Mucosa of stomach (tissue), 1 donor: ENCODE data around the gene GINS1.

ENCODE experiments used
- H3K27me3 ChIP-seq: one replicate; pipeline ENCODE4 v1.7.0; 2013; ENCODE audit warnings: mild to moderate bottlenecking, low read length; ENCODE audit not compliant: control insufficient read depth, insufficient read depth
- H3K36me3 ChIP-seq: one replicate; pipeline ENCODE4 v1.7.0; 2013; ENCODE audit warnings: low read length; ENCODE audit not compliant: control insufficient read depth, insufficient read depth
- H3K4me1 ChIP-seq: one replicate; pipeline ENCODE4 v1.7.0; 2013; ENCODE audit warnings: mild to moderate bottlenecking, low read length; ENCODE audit not compliant: control insufficient read depth, insufficient read depth
- H3K4me3 ChIP-seq: one replicate; pipeline ENCODE4 v1.7.0; 2013; ENCODE audit warnings: low read length
- H3K9ac ChIP-seq: one replicate; pipeline ENCODE4 v1.7.0; 2013; ENCODE audit warnings: mild to moderate bottlenecking, low read length, moderate library complexity
- H3K9me3 ChIP-seq: one replicate; pipeline ENCODE4 v1.7.0; 2013; ENCODE audit warnings: mild to moderate bottlenecking, low read length, moderate library complexity; ENCODE audit not compliant: control insufficient read depth
- donor health status: Pancreatic carcinoma.

GINS1 gene

DNA sequence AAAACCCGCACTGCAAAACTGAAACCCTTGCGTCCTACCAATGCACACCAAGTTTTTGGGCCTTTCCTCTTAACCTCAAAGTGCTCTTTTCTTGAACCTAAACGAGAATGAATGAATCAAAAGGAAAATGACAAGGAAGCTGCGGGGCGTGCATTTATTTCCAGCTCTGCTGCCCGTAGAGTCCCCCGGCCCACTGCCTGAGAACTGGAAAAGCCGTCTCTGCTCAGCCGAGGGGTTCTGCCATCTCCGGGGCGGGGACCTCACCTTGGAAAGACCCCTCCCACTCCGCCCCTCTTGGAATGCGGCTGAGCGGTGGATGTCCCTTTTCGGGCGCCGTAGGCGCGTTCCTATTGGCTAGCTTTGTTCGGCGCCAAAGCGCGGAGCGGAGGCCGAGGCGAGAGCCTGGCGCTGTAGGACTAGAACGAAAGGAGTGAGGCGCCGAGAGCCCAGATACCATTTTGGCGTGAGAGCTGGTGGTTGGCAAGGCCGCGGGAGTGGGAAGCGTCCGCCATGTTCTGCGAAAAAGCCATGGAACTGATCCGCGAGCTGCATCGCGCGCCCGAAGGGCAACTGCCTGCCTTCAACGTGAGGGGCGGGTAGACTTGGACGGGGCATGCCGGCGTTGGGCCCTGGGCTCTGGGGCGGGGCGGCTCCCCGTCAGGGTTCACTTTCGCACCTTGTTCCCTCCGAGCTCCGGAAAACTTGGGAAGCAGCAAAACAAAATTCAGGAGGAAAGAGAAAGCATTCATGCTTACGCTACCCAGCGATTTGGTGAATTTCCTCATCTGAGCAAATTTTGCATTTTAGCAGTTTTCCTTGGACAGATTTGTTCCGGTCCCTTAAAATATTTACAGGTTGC, at the start of gene GINS1:
TSS of gene GINS1 (plus strand) at position 363 of the 859 bp plus-strand sequence. CDS start at position 511, 148 bp downstream.
- Histone ChIP-seq H3K9me3 (peaks cover 9% of the 10 kb centered on the region), H3K9ac (peak within 1 kb of the TSS; percentile 66), H3K4me1 (peaks cover 10% of the 10 kb centered on the region), H3K36me3 (no peaks in the 10 kb centered on the region), H3K4me3 (peak within 1 kb of the TSS; percentile 77), H3K27me3 (no peaks in the 10 kb centered on the region)

- H3K27me3 ChIP-seq, result no peaks in the 10 kb centered on the region
- H3K9me3 ChIP-seq, result no peaks in the 10 kb centered on the region
- H3K4me3 ChIP-seq, result no peak overlapping the region
- H3K4me1 ChIP-seq, result peaks cover 27% of the 10 kb centered on the region
- H3K9ac ChIP-seq, result peak overlapping the region; percentile 33
- no peaks in the 10 kb centered on the region for H3K36me3 ChIP-seq
These were observed 46.7 kb upstream of the GINS1 start for GRCh38 chr20:25360631-25361286.

DNA sequence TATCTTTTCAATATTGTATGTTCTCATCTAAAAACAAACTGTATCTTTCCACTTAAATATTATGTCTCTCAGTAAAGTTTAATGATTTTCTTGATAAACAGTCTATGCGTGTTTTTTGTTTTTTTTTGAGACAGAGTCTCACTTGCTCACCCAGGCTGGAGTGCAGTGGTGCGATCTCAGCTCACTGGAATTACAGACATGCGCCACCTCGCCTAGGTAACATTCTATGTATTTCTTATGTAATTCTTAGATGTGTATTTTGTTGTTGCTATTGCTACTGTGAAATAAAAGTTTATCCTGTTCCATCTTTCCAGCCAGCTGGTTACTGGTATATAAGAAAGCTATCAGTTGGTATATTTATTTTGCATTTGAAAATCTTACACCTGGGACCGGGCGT, 46.2 kb upstream of the GINS1 start:
- no peaks in the 10 kb centered on the region for H3K9me3 ChIP-seq
- H3K4me1 ChIP-seq, result peaks cover 28% of the 10 kb centered on the region
- no peaks in the 10 kb centered on the region for H3K36me3 ChIP-seq
- H3K4me3 ChIP-seq, result no peak overlapping the region
- no peaks in the 10 kb centered on the region for H3K27me3 ChIP-seq
- no peak overlapping the region for H3K9ac ChIP-seq

DNA sequence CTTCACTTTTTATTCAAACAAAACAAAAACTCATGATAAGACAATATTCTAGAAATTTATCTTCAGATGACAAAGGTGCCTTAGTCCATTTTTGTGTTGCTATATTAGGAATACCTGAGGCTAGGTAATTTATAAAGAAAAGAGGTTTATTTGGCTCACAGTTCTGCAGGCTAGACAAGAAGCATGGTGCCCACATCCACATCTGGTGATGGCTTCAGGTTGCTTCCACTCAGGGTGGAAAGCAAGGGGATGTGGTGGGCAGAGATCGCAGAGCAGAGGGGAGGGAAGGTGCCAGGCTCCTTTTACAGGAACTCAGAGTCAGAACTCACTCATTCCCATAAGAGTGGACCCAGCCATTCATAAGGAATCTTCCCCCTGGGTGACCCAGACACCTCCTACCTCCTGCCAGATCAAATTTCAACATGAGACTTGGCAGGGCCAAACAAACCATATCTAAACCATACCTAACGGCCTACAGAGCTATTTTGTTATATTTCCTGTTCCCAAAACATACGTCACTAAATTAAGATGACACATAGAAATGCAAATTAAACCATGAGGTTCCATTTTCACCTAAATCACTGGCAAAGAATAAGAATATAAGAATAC, 43.2 kb upstream of the GINS1 start:
- H3K36me3 ChIP-seq, result no peaks in the 10 kb centered on the region
- no peaks in the 10 kb centered on the region for H3K27me3 ChIP-seq

DNA sequence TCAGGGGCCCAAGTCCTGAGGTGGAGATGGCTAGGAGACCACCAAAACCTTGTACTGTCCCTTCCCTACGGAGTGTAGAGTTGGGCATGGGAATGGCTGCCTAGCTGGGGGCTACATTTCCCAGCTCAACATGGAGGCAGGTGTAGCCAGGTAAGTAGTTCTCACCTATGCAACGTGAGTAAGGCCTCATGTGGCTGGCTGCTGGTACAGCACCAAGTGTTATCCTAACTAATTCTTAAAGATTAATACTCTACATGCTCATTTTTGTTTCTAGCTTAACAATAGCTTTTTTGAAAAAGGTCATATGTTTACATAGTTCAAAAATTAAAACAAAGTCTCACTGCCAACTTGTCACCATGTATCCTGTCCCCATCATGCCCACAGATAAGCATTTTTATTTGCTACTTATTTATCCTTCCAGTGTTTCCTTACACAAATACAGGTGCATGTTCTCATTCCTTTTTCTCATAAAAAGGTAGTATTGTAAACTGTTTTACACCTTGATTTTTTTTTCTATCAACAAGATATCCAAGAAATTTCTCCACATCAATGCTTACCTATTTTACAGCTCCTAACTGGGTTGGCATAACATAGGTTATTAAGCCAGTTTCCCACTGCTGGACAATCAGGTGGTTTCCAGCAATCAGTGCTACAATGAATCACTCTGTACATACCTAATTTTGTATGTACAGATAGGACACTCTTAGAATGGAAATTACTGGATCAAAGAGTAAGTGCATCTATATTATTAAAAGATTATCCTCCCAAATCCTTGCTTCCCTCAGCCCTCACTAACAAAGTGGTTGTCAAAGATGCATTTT, 42.4 kb upstream of the GINS1 start:
- H3K4me3 ChIP-seq, result no peak overlapping the region
- H3K36me3 ChIP-seq, result no peaks in the 10 kb centered on the region
- H3K4me1 ChIP-seq, result peaks cover 20% of the 10 kb centered on the region
- H3K9me3 ChIP-seq, result no peaks in the 10 kb centered on the region
- no peaks in the 10 kb centered on the region for H3K27me3 ChIP-seq
- no peak overlapping the region for H3K9ac ChIP-seq

More for the DNA sequence above, 43.2 kb upstream of the GINS1 start:
- Histone ChIP-seq H3K9me3 (no peaks in the 10 kb centered on the region), H3K9ac (no peak overlapping the region), H3K4me1 (peaks cover 20% of the 10 kb centered on the region), H3K4me3 (no peak overlapping the region)

DNA sequence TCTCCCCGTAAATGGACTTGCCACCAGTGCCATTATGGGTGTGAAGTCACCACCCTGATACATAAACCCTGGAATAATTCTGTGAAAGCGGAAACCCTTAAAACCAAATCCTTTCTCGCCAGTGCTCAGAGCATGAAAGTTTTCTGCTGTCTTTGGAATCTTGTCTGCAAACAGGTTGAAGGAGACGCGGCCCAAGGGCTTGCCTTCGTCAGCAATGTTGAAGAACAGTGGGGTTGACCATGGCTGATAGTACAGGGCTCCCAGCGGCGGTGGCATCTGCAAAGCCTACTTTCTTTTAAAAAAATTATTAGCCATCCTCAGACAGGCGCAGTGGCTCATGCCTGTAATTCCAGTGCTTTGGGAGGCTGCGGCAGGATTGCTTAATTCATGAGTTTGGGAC, 38.9 kb upstream of the GINS1 start:
- Histone ChIP-seq H3K9ac (no peak overlapping the region), H3K4me1 (peaks cover 15% of the 10 kb centered on the region), H3K4me3 (no peak overlapping the region), H3K9me3 (no peaks in the 10 kb centered on the region), H3K36me3 (no peaks in the 10 kb centered on the region), H3K27me3 (no peaks in the 10 kb centered on the region)

DNA sequence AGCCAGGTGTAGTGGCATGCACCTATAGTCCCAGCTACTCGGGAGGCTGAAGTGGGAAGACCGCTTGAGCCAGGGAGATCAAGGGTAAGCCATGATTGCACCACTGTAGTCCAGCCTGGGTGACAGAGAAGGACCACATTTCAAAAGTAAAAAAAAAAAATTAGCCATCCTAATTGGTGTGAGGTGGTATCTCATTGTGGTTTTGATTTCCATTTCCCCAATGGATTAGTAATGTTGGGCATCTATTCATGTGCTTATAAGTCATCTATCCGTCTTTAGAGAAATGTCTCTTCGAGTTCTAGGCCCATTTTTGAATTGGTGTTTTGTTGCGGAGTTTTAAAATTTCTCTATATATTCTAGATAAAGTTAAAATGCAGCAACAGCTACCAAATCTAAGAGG, 38.5 kb upstream of the GINS1 start:
- no peaks in the 10 kb centered on the region for H3K27me3 ChIP-seq
- peaks cover 15% of the 10 kb centered on the region for H3K4me1 ChIP-seq
- no peaks in the 10 kb centered on the region for H3K9me3 ChIP-seq

GRCh38 chr20:25369529-25369928, 37.9 kb upstream of the GINS1 start:
- H3K27me3 ChIP-seq, result no peaks in the 10 kb centered on the region
- H3K9me3 ChIP-seq, result no peaks in the 10 kb centered on the region
- H3K4me1 ChIP-seq, result peaks cover 11% of the 10 kb centered on the region
- no peak overlapping the region for H3K9ac ChIP-seq
- H3K36me3 ChIP-seq, result no peaks in the 10 kb centered on the region
- H3K4me3 ChIP-seq, result no peak overlapping the region

More for the DNA sequence above, 38.5 kb upstream of the GINS1 start:
- Histone ChIP-seq H3K36me3 (no peaks in the 10 kb centered on the region), H3K4me3 (no peak overlapping the region), H3K9ac (no peak overlapping the region)

DNA sequence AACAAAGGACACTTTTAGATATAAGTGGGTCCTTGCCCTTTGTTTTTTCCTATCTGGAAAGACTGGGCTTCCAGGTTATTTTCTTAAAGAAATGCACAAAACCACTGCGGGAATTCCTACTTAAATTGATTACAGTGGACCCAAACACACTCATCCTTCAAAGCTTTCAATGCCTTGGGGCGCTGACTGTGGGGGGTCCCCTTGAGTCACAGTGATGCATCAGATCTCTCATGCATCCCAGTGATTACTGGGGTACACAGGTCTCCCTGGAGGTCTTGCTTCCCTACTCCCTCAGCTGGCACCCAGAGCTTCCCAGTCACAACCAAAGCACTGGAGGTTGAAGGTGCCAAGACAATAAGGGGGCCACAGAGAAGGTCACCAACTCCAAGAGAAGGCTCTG, 37.5 kb upstream of the GINS1 start:
- peaks cover 6% of the 10 kb centered on the region for H3K4me1 ChIP-seq
- no peak overlapping the region for H3K9ac ChIP-seq

DNA sequence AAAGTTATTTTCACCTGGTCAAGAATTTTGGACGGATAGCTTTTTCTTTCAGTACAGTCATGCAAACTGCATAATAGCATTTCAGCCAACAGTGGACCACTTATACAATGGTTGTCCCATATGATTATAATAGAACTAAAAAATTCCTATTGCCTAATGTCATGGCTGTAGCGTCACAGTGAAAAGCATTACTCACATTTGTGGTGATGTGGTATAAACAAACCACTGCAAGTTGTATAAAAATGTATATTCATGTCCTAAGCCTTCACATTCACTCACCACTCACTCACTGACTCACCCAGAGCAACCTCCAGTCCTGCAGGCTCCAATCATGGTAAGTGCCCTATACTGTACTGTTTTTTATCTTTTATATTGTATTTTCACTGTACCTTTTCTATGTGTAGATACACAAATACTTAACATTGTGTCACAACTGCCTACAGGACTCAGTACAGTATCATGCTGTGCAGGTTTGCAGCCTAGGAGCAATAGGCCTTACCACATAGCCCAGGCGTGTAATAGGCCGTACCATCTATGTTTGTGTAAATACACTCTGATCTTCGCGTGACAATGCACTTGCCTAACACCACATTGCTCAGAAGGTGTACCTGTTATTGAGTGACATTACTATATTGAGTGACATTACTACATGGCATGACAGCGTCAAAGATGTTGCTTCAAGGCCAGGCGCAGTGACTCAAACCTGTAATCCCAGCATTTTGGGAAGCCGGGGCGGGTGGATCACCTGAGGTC, 34.7 kb upstream of the GINS1 start:
- Histone ChIP-seq H3K4me3 (no peak overlapping the region), H3K9ac (no peak overlapping the region), H3K4me1 (peaks cover 3% of the 10 kb centered on the region), H3K27me3 (no peaks in the 10 kb centered on the region), H3K9me3 (no peaks in the 10 kb centered on the region), H3K36me3 (no peaks in the 10 kb centered on the region)

More for the DNA sequence above, 37.5 kb upstream of the GINS1 start:
- Histone ChIP-seq H3K36me3 (no peaks in the 10 kb centered on the region), H3K4me3 (no peak overlapping the region), H3K9me3 (no peaks in the 10 kb centered on the region), H3K27me3 (no peaks in the 10 kb centered on the region)

DNA sequence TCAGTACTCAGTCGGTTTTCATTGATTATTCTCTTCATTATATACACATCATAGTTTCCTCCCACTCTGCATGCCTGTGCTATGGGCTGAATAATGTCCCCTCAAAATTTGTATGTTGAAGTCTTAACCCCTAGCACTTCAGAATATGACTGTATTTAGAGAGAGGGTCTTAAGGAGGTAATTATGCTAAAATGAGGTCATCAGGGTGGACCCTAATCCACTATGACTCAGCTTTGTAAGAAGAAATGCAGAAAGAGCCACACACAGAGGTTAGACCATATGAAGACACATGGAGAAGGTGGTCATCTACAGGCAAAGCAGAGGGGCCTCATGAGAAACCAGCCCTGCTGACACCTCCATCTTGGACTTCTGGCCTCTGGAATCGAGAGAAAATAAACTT, 32.6 kb upstream of the GINS1 start:
- H3K4me1 ChIP-seq, result peaks cover 7% of the 10 kb centered on the region
- H3K4me3 ChIP-seq, result no peak overlapping the region
- no peaks in the 10 kb centered on the region for H3K9me3 ChIP-seq
- H3K36me3 ChIP-seq, result no peaks in the 10 kb centered on the region
- no peaks in the 10 kb centered on the region for H3K27me3 ChIP-seq
- no peak overlapping the region for H3K9ac ChIP-seq
